Loucy (cell line): ENCODE results near the gene BMF.

ENCODE experiments used
- CTCF ChIP-seq: fragments of 200-600 bp; sonication (generic); conservative IDR thresholded peaks from 2 replicates; pipeline ENCODE4 v1.5.1; 2014; ENCODE audit warnings: mild to moderate bottlenecking, antibody characterized with exemption, low read length
- EZH2phosphoT487 ChIP-seq: fragments of 200-600 bp; IDR thresholded peaks from 2 replicates; pipeline ENCODE4 v1.6.1; 2018; ENCODE audit warnings: antibody characterized with exemption, mild to moderate bottlenecking, moderate library complexity, borderline replicate concordance

- no peak for TF ChIP-seq CTCF
- TF ChIP-seq EZH2phosphoT487 = no peak
These were observed 10.0 kb downstream of the BMF start for GRCh38 chr15:40098489-40099261.
